GM20000 (cell line): ENCODE measurements around the gene MLST8.
A peak's percentile ranks its signal among the peaks of the same experiment; 100 is the strongest.

ENCODE experiments used
- DNase-seq: peaks from one replicate; pipeline ENCODE4 v3.0.0; 2012; ENCODE audit warnings: low spot score
- CTCF ChIP-seq: IDR thresholded peaks from 2 replicates; pipeline ENCODE4 v1.5.1; 2012; ENCODE audit warnings: mild to moderate bottlenecking, control low read depth; ENCODE audit errors: extremely low read depth, missing control alignments

Gene MLST8

GRCh38 chr16:2191446-2191706, 13.9 kb upstream of the MLST8 start:
- no peak for DNase-seq
- no peak for TF ChIP-seq CTCF

GRCh38 chr16:2194166-2194834, 11.0 kb upstream of the MLST8 start:
- no peak for DNase-seq
- TF ChIP-seq CTCF, result no peak

GRCh38 chr16:2194852-2195321, 10.4 kb upstream of the MLST8 start:
- TF ChIP-seq CTCF, result peak; percentile 36
- peak; percentile 84 for DNase-seq

GRCh38 chr16:2195322-2196161, 9.7 kb upstream of the MLST8 start:
- no peak for TF ChIP-seq CTCF
- DNase-seq, result no peak

- DNase-seq, result peak; percentile 70
- TF ChIP-seq CTCF, result no peak
Observed at GRCh38 chr16:2196162-2196980, 8.9 kb upstream of the MLST8 start, which contains the start of gene CASKIN1. TSS of gene CASKIN1 (minus strand) at chr16:2196605. CDS start at chr16:2196432, 173 bp downstream.

- no peak for DNase-seq
- no peak for TF ChIP-seq CTCF
Observed at GRCh38 chr16:2196981-2197511, 8.2 kb upstream of the MLST8 start.
